HepG2 (cell line): ENCODE results near the gene JAK1. TPM values are rescaled to one million over a fixed set of nuclear protein-coding genes. Genes with fewer than 3 reads are reported as not detected.

Source experiments
- ATAC-seq: fragments of 200-7000 bp; cut with Tn5 transposase; 3 replicates; pipeline ENCODE4 v1.9.1; 2020; ENCODE audit warnings: mild to moderate bottlenecking, moderate library complexity
- BruUV-seq: library from RNA; stranded (reverse); fragments of 400-500 nt; replicated peaks from 2 replicates; lab custom pipeline; 2021; lab: Mats Ljungman, UMichigan
- CTCF ChIA-PET: fragments of 300-600 bp; formaldehyde crosslinking; extraction: SDS; loops from one replicate; lab custom pipeline; 2021; ENCODE audit warnings: low total read pairs, inconsistent platforms, low intra/inter-chr PET ratio; lab: Yijun Ruan, JAX
- POLR2A ChIA-PET: fragments of 350-600 bp; sonication (Branson Sonifier 250); formaldehyde crosslinking; loops from one replicate; lab custom pipeline; 2020; ENCODE audit warnings: antibody characterized with exemption, inconsistent platforms; lab: Yijun Ruan, JAX
- DNase-seq: peaks from one replicate; pipeline ENCODE4 v3.0.0-alpha.2; 2015; ENCODE audit warnings: low spot score
- FAIRE-seq: peaks from 3 replicates; lab custom pipeline; 2011; peaks lifted over from hg19 to GRCh38; lab: Jason Lieb, UNC
- H2AFZ ChIP-seq: one replicate; pipeline ENCODE4 v1.6.1; 2011; ENCODE audit warnings: low read length, inconsistent platforms
- H3K27ac ChIP-seq: fragments of 300-600 bp; 3 replicates; pipeline ENCODE4 v1.8.0; 2011; ENCODE audit warnings: mixed run types, mild to moderate bottlenecking, mixed read lengths, low read length, inconsistent platforms; ENCODE audit not compliant: insufficient read depth; ENCODE audit errors: extremely low read length
- H3K27me3 ChIP-seq, 2 experiments: fragments of 200-600 bp in 1 of 2; 2 replicates in 1 of 2; 3 replicates in 1 of 2; pipeline versions ENCODE4 v1.6.0 to v1.8.0; 2011; ENCODE audit warnings: low read length in 2 of 2, mild to moderate bottlenecking in 2 of 2, moderate library complexity in 2 of 2, inconsistent platforms in 1 of 2; ENCODE audit not compliant: insufficient read depth in 2 of 2, control insufficient read depth in 1 of 2
- H3K36me3 ChIP-seq, 2 experiments: fragments of 200-600 bp in 1 of 2; replicated peaks in 1 of 2; 2 replicates in 1 of 2; 3 replicates in 1 of 2; pipeline versions ENCODE4 v1.5.1 to v1.8.0; 2011; ENCODE audit warnings: low read length in 2 of 2, inconsistent platforms in 1 of 2; ENCODE audit not compliant: insufficient read depth in 2 of 2, control insufficient read depth in 1 of 2
- H3K4me1 ChIP-seq: 2 replicates; pipeline ENCODE4 v1.5.1; 2012; ENCODE audit warnings: low read length, inconsistent platforms; ENCODE audit not compliant: insufficient read depth
- H3K4me2 ChIP-seq: 2 replicates; pipeline ENCODE4 v1.6.0; 2011; ENCODE audit warnings: low read depth, low read length, inconsistent platforms
- H3K4me3 ChIP-seq, 3 experiments: fragments of 200-600 bp in 1 of 3; sonication (generic), shearing (Covaris generic) in 1 of 3; replicated peaks in 1 of 3; 2 replicates each; pipeline ENCODE4 v1.5.1; 2011 to 2016; ENCODE audit warnings: low read length in 3 of 3, inconsistent platforms in 2 of 3, low read depth in 2 of 3, mild to moderate bottlenecking in 2 of 3, control low read depth in 1 of 3, mixed read lengths in 1 of 3; ENCODE audit not compliant: insufficient read depth in 1 of 3
- H3K79me2 ChIP-seq: one replicate; pipeline ENCODE4 v1.6.1; 2011; ENCODE audit warnings: low read length, inconsistent platforms; ENCODE audit not compliant: insufficient read depth
- H3K9ac ChIP-seq: 2 replicates; pipeline ENCODE4 v1.6.0; 2011; ENCODE audit warnings: mild to moderate bottlenecking, low read depth, low read length, inconsistent platforms; ENCODE audit not compliant: insufficient read depth
- H3K9me3 ChIP-seq: 2 replicates; pipeline ENCODE4 v1.5.1; 2012; ENCODE audit warnings: mild to moderate bottlenecking, low read length
- H4K20me1 ChIP-seq: 2 replicates; pipeline ENCODE4 v1.6.0; 2011; ENCODE audit warnings: inconsistent platforms, mild to moderate bottlenecking, low read length, moderate library complexity; ENCODE audit not compliant: insufficient read depth
- ARNT ChIP-seq: fragments of 450-650 bp; IDR thresholded peaks from 2 replicates; pipeline ENCODE4 v1.6.1; 2017
- BRD4 ChIP-seq: sonication (generic); formaldehyde crosslinking; IDR thresholded peaks from 2 replicates; pipeline ENCODE4 v1.4.0; 2020; ENCODE audit warnings: missing genetic modification reagents
- HDAC1 ChIP-seq: sonication (generic); formaldehyde crosslinking; IDR thresholded peaks from 2 replicates; pipeline ENCODE4 v1.5.1; 2020; ENCODE audit warnings: mild to moderate bottlenecking, missing genetic modification reagents
- HNF4G ChIP-seq, 2 experiments: sonication (generic) in 1 of 2; formaldehyde crosslinking in 1 of 2; IDR thresholded peaks; 2 replicates each; pipeline versions ENCODE4 v1.4.0 to v1.6.1; 2011 to 2020; ENCODE audit warnings: borderline replicate concordance in 2 of 2, low read depth in 2 of 2, mild to moderate bottlenecking in 2 of 2, low read length in 1 of 2, missing genetic modification reagents in 1 of 2, moderate library complexity in 1 of 2
- MAF1 ChIP-seq: sonication (generic); formaldehyde crosslinking; IDR thresholded peaks from 2 replicates; pipeline ENCODE4 v1.5.0; 2020; ENCODE audit warnings: missing genetic modification reagents, borderline replicate concordance
- MAZ ChIP-seq, 2 experiments: sonication (generic) in 1 of 2; formaldehyde crosslinking in 1 of 2; IDR thresholded peaks; 2 replicates each; pipeline versions ENCODE4 v1.5.0 to v1.6.1; 2012 to 2020; ENCODE audit warnings: low read depth in 2 of 2, mild to moderate bottlenecking in 2 of 2, borderline replicate concordance in 1 of 2, improper control_type of control experiment in 1 of 2, low read length in 1 of 2, missing genetic modification reagents in 1 of 2, moderate library complexity in 1 of 2
- ONECUT2 ChIP-seq: sonication (generic); formaldehyde crosslinking; IDR thresholded peaks from 2 replicates; pipeline ENCODE4 v1.4.0; 2020; ENCODE audit warnings: missing genetic modification reagents
- TFAP4 ChIP-seq: sonication (generic); IDR thresholded peaks from 2 replicates; pipeline ENCODE4 v1.6.1; 2016; ENCODE audit warnings: low read depth, borderline replicate concordance
- ZBTB7B ChIP-seq: sonication (generic); formaldehyde crosslinking; IDR thresholded peaks from 2 replicates; pipeline ENCODE4 v1.4.0; 2020; ENCODE audit warnings: missing genetic modification reagents
- ZFP1 ChIP-seq: IDR thresholded peaks from 2 replicates; pipeline ENCODE4 v1.6.1; 2016
- ZNF432 ChIP-seq: sonication (generic); formaldehyde crosslinking; IDR thresholded peaks from 2 replicates; pipeline ENCODE4 v1.5.0; 2020; ENCODE audit warnings: missing genetic modification reagents, mild to moderate bottlenecking, borderline replicate concordance
- WGBS: methylation state at CpG from one replicate; pipeline ENCODE4 v1.1.6; 2017; ENCODE audit warnings: low lambda C conversion rate; 5-methylcytosine and 5-hydroxymethylcytosine counted together
- in situ Hi-C: cut with HindIII; loops from 2 replicates; pipeline ENCODE4 v1.10.0; 2017; ENCODE audit warnings: low pct_unique_long_range_greater_than_20kb; ENCODE audit not compliant: extremely low pct_ligation_motif_present
- intact Hi-C: fragments of 100-400 bp; cut with micrococcal nuclease; formaldehyde crosslinking; loops from one replicate; pipeline ENCODE4 v1.10.0; 2022; ENCODE audit not compliant: unreplicated experiment
- polyA plus RNA-seq, 8 experiments: library from polyadenylated mRNA; depleted of rRNA in 3 of 8; stranded (reverse) in 7 of 8; unstranded in 1 of 8; fragments of >200 nt; fragmentation: Illumina TruSeq in 4 of 8; extraction: Trizol in 4 of 8; gene quantifications; 2 replicates each; pipeline versions ENCODE4 v1.2.1 to v1.2.3, GENCODE V29; 2011 to 2016; ENCODE audit warnings: low read depth in 4 of 8, missing spikeins in 1 of 8, mixed read lengths in 1 of 8; ENCODE audit not compliant: insufficient read depth in 1 of 8
- total RNA-seq, 5 experiments: library from RNA; depleted of rRNA; stranded (reverse); fragments of >200 nt; fragmentation: Illumina TruSeq; extraction: Trizol; gene quantifications; 2 replicates each; pipeline ENCODE4 v1.2.3, GENCODE V29; 2016; ENCODE audit warnings: low read depth in 1 of 5

Gene JAK1
- total and polyA plus RNA-seq, 2 of the 13 experiments (the other 11 are each of a cell fraction or from before 2014, with no cell fraction given): 23.9 to 42.4 TPM

- H3K4me1 ChIP-seq: no peaks in the 10 kb centered on the region
- H3K79me2 ChIP-seq: no peaks in the 10 kb centered on the region
- no peaks in the 10 kb centered on the region for H4K20me1 ChIP-seq
- H3K9ac ChIP-seq: no peak overlapping the region
- H2AFZ ChIP-seq: no peak overlapping the region
- H3K4me2 ChIP-seq: no peak overlapping the region
- ChIA-PET CTCF (no interaction called here), POLR2A (no interaction called here)
- no peak overlapping the region for H3K27ac ChIP-seq
- intact Hi-C loops (no loop called here), in situ Hi-C loops (no loop called here)
- DNase-seq (no peak), FAIRE-seq (no peak), ATAC-seq (no peak)
- H3K27me3 ChIP-seq: no peaks in the 10 kb centered on the region
- WGBS: 100% methylated on average over 2 of the region's 3 CpGs
- TF ChIP-seq MAZ (IDR thresholded peaks at IDR 0.05; ENCODE audit: borderline replicate concordance, low read depth, low read length): no peak
- no peak for TF ChIP-seq MAZ (CRISPR knock-in tag; IDR thresholded peaks at IDR 0.05; ENCODE audit: low read depth)
- no peak for TF ChIP-seq ONECUT2 (CRISPR knock-in tag)
- no peak for TF ChIP-seq TFAP4
- TF ChIP-seq ARNT: no peak
- no peak for TF ChIP-seq ZFP1 (CRISPR knock-in tag)
- no peak for TF ChIP-seq HDAC1
- TF ChIP-seq HNF4G (IDR thresholded peaks at IDR 0.05; ENCODE audit: borderline replicate concordance, low read depth, low read length): no peak
- no peak for TF ChIP-seq HNF4G (CRISPR knock-in tag; IDR thresholded peaks at IDR 0.05; ENCODE audit: borderline replicate concordance, low read depth)
- BruUV-seq: no TSS peak
- no peaks in the 10 kb centered on the region for H3K9me3 ChIP-seq
- no peak overlapping the region for H3K4me3 ChIP-seq
- H3K36me3 ChIP-seq: peaks cover 11 to 18% of the 10 kb centered on the region in 2 experiments; a peak in 4 of 5 replicates
Measured at GRCh38 chr1:64848136-64848535, 118.2 kb downstream of the JAK1 start.

DNA sequence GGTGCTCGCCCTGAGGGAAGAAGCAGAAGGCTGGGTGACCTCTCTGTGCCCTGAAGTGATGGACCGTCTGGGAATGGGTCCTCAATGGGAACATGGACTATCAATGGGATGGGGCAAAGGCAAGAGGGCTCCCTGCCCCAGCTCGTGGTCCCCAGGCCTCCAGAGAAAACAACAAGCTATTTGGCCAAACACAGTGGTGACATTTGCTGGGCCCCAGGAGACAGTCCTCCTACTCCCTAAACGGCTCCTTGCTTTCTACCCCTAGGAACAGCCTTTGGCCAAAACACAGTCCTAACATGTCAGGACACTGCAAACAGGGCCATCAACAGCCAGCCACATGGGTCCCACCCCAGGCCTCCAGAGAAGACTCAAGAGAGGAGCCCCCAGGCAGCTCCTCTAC is 118.7 kb downstream of the JAK1 start:
- TF ChIP-seq MAF1 (CRISPR knock-in tag): no peak
- no peak for TF ChIP-seq BRD4 (CRISPR knock-in tag)
- no peak for TF ChIP-seq ZBTB7B (CRISPR knock-in tag)
- no peak for TF ChIP-seq ZNF432 (CRISPR knock-in tag)
- TF ChIP-seq, all 625 proteins: peak for 0
- intact Hi-C loops: no loop called here
- Histone ChIP-seq H3K4me1 (no peaks in the 10 kb centered on the region), H3K4me2 (no peak overlapping the region), H4K20me1 (no peaks in the 10 kb centered on the region), H3K9me3 (no peaks in the 10 kb centered on the region), H3K27ac (no peak overlapping the region), H3K36me3 (peaks cover 9 to 17% of the 10 kb centered on the region in 2 experiments; a peak in 4 of 5 replicates), H3K4me3 (no peak overlapping the region), H2AFZ (no peak overlapping the region), H3K27me3 (no peaks in the 10 kb centered on the region), H3K79me2 (no peaks in the 10 kb centered on the region), H3K9ac (no peak overlapping the region)
- ATAC-seq: no peak
- in situ Hi-C loops: no loop called here
- no peak for FAIRE-seq
- no TSS peak for BruUV-seq
- ChIA-PET POLR2A (no interaction called here), CTCF (no interaction called here)
- 93% methylated on average over 2 of the region's 4 CpGs for WGBS
- DNase-seq: no peak
